H1 (cell line): ENCODE data around the gene LRRC49. TPM values are rescaled to one million over a fixed set of nuclear protein-coding genes. Genes with fewer than 3 reads are reported as not detected.

ENCODE experiments used
- CTCF ChIA-PET: fragments of 300-600 bp; sonication (Branson Sonifier 250); formaldehyde crosslinking; loops from one replicate; lab custom pipeline; 2021; ENCODE audit not compliant: partially characterized antibody; lab: Charles Lee
- POLR2A ChIA-PET: fragments of 300-600 bp; sonication (Branson Sonifier 250); formaldehyde crosslinking; loops from one replicate; lab custom pipeline; 2021; ENCODE audit warnings: inconsistent platforms; ENCODE audit not compliant: partially characterized antibody; lab: Charles Lee
- DNase-seq, 2 experiments: peaks; one replicate each; pipeline versions ENCODE4 v3.0.0 to v3.0.0-alpha.2; 2010 to 2022; ENCODE audit warnings: low spot score in 2 of 2, low read depth in 1 of 2, mixed read lengths in 1 of 2
- FAIRE-seq: peaks from 2 replicates; lab custom pipeline; 2011; peaks lifted over from hg19 to GRCh38; lab: Jason Lieb, UNC
- H2AFZ ChIP-seq: 2 replicates; pipeline ENCODE4 v1.8.1; 2012; ENCODE audit warnings: low read length, inconsistent platforms
- H2AK5ac ChIP-seq: 2 replicates; pipeline ENCODE4 v1.6.1; 2013; ENCODE audit warnings: low read depth, low read length
- H2BK120ac ChIP-seq: replicated peaks from 2 replicates; pipeline ENCODE3; 2013; ENCODE audit warnings: low read depth, low read length, inconsistent platforms
- H2BK12ac ChIP-seq: 2 replicates; pipeline ENCODE4 v1.6.1; 2013; ENCODE audit warnings: low read depth, low read length
- H2BK15ac ChIP-seq: 2 replicates; pipeline ENCODE4 v1.6.1; 2013; ENCODE audit warnings: low read length
- H2BK20ac ChIP-seq: 2 replicates; pipeline ENCODE4 v1.6.1; 2013; ENCODE audit warnings: low read length
- H2BK5ac ChIP-seq: 2 replicates; pipeline ENCODE4 v1.6.1; 2013; ENCODE audit warnings: low read depth, low read length
- H3K14ac ChIP-seq: 2 replicates; pipeline ENCODE4 v1.6.1; 2013; ENCODE audit warnings: inconsistent platforms; ENCODE audit not compliant: insufficient read length
- H3K18ac ChIP-seq: 2 replicates; pipeline ENCODE4 v1.6.1; 2013; ENCODE audit warnings: low read length; ENCODE audit errors: extremely low read depth
- H3K23ac ChIP-seq: 2 replicates; pipeline ENCODE4 v1.6.1; 2013; ENCODE audit warnings: inconsistent platforms; ENCODE audit not compliant: insufficient read length
- H3K23me2 ChIP-seq: 2 replicates; pipeline ENCODE4 v1.6.1; 2013; ENCODE audit warnings: low read depth, low read length
- H3K27ac ChIP-seq: 2 replicates; pipeline ENCODE4 v1.6.1; 2011; ENCODE audit warnings: low read depth, low read length, inconsistent platforms
- H3K27me3 ChIP-seq, 4 experiments: replicated peaks in 1 of 4; 1 replicate in 1 of 4; 2 replicates in 3 of 4; pipeline versions ENCODE4 v1.6.1 to v1.8.1; 2011 to 2013; ENCODE audit warnings: low read length in 3 of 4, mild to moderate bottlenecking in 3 of 4, inconsistent platforms in 2 of 4, mixed read lengths in 2 of 4, moderate library complexity in 1 of 4; ENCODE audit not compliant: control insufficient read depth in 3 of 4, insufficient read depth in 3 of 4; ENCODE audit errors: extremely low read depth in 1 of 4
- H3K36me3 ChIP-seq, 4 experiments: 2 replicates each; pipeline versions ENCODE4 v1.6.1 to v1.8.1; 2011 to 2013; ENCODE audit warnings: mild to moderate bottlenecking in 4 of 4, low read length in 3 of 4, moderate library complexity in 2 of 4, control low read depth in 1 of 4, inconsistent platforms in 1 of 4; ENCODE audit not compliant: insufficient read depth in 4 of 4, control insufficient read depth in 2 of 4
- H3K4ac ChIP-seq: replicated peaks from 2 replicates; pipeline ENCODE3; 2013; ENCODE audit warnings: low read length, low read depth, mixed read lengths, inconsistent platforms; ENCODE audit not compliant: insufficient read length
- H3K4me1 ChIP-seq, 4 experiments: replicated peaks in 1 of 4; 1 replicate in 1 of 4; 2 replicates in 3 of 4; pipeline versions ENCODE4 v1.6.1 to v1.8.1; 2011 to 2013; ENCODE audit warnings: low read length in 3 of 4, inconsistent platforms in 2 of 4, mixed read lengths in 1 of 4; ENCODE audit not compliant: insufficient read depth in 4 of 4, control insufficient read depth in 3 of 4
- H3K4me2 ChIP-seq, 2 experiments: 2 replicates each; pipeline versions ENCODE4 v1.6.1 to v1.8.1; 2011 to 2013; ENCODE audit warnings: low read depth in 2 of 2, low read length in 2 of 2, control low read depth in 1 of 2, inconsistent platforms in 1 of 2, mild to moderate bottlenecking in 1 of 2; ENCODE audit not compliant: insufficient read depth in 1 of 2
- H3K4me3 ChIP-seq, 4 experiments: fragments of 200-600, 300-600 bp in 1 of 4; sonication (generic), shearing (Covaris generic), sonication (Bioruptor Twin) in 1 of 4; 2 replicates each; pipeline versions ENCODE4 v1.5.1 to v1.8.1; 2011 to 2016; ENCODE audit warnings: low read length in 4 of 4, low read depth in 3 of 4, control low read depth in 2 of 4, inconsistent platforms in 2 of 4, mild to moderate bottlenecking in 2 of 4, mixed read lengths in 1 of 4, moderate library complexity in 1 of 4; ENCODE audit not compliant: insufficient read depth in 2 of 4; ENCODE audit errors: extremely low read depth in 1 of 4
- H3K56ac ChIP-seq: replicated peaks from 2 replicates; pipeline ENCODE3; 2013; ENCODE audit warnings: low read depth, mild to moderate bottlenecking, mixed read lengths, low read length, inconsistent platforms; ENCODE audit not compliant: insufficient read length
- H3K79me1 ChIP-seq: 2 replicates; pipeline ENCODE4 v1.6.1; 2013; ENCODE audit warnings: low read depth, low read length, control low read depth
- H3K79me2 ChIP-seq, 2 experiments: 2 replicates each; pipeline versions ENCODE4 v1.6.1 to v1.8.1; 2012 to 2013; ENCODE audit warnings: low read length in 2 of 2, mild to moderate bottlenecking in 2 of 2, inconsistent platforms in 1 of 2; ENCODE audit not compliant: insufficient read depth in 2 of 2, control insufficient read depth in 1 of 2
- H3K9ac ChIP-seq, 4 experiments: replicated peaks in 1 of 4; 1 replicate in 1 of 4; 2 replicates in 3 of 4; pipeline versions ENCODE4 v1.6.1 to v1.8.1; 2011 to 2013; ENCODE audit warnings: low read depth in 3 of 4, low read length in 3 of 4, control low read depth in 2 of 4, mild to moderate bottlenecking in 2 of 4, moderate library complexity in 2 of 4, inconsistent platforms in 1 of 4; ENCODE audit errors: extremely low read depth in 1 of 4
- H3K9me3 ChIP-seq, 2 experiments: 2 replicates each; pipeline versions ENCODE4 v1.6.1 to v1.8.1; 2012 to 2013; ENCODE audit warnings: mild to moderate bottlenecking in 2 of 2, moderate library complexity in 2 of 2, control low read depth in 1 of 2, inconsistent platforms in 1 of 2, low read depth in 1 of 2, low read length in 1 of 2, mixed read lengths in 1 of 2; ENCODE audit not compliant: insufficient read depth in 2 of 2
- H4K20me1 ChIP-seq, 2 experiments: replicated peaks in 1 of 2; 2 replicates each; pipeline versions ENCODE3 to v1.8.1; 2011 to 2013; ENCODE audit warnings: inconsistent platforms in 2 of 2, low read length in 2 of 2, mild to moderate bottlenecking in 1 of 2; ENCODE audit not compliant: insufficient read depth in 2 of 2, control insufficient read depth in 1 of 2
- H4K5ac ChIP-seq: 2 replicates; pipeline ENCODE4 v1.6.1; 2013; ENCODE audit warnings: low read length, low read depth, mixed read lengths, inconsistent platforms; ENCODE audit not compliant: insufficient read length
- H4K8ac ChIP-seq: 2 replicates; pipeline ENCODE4 v1.8.0; 2013; ENCODE audit warnings: mild to moderate bottlenecking, moderate library complexity, low read length, inconsistent platforms; ENCODE audit not compliant: insufficient read depth; ENCODE audit errors: extremely low read depth
- H4K91ac ChIP-seq: replicated peaks from 2 replicates; pipeline ENCODE3; 2013; ENCODE audit warnings: low read length, mixed read lengths, inconsistent platforms; ENCODE audit not compliant: insufficient read length
- EGR1 ChIP-seq: IDR thresholded peaks from 2 replicates; pipeline ENCODE4 v1.6.1; 2011; ENCODE audit warnings: low read depth, low read length, borderline replicate concordance
- RAD21 ChIP-seq, 2 experiments: IDR thresholded peaks in 1 of 2; conservative IDR thresholded peaks in 1 of 2; 2 replicates each; pipeline ENCODE4 v1.6.1; 2011; ENCODE audit warnings: low read depth in 2 of 2, low read length in 2 of 2, improper control_type of control experiment in 1 of 2, inconsistent platforms in 1 of 2, mild to moderate bottlenecking in 1 of 2, moderate library complexity in 1 of 2
- RNF2 ChIP-seq: fragments of 200-900, 300-1000 bp; sonication (generic); IDR thresholded peaks from 2 replicates; pipeline ENCODE4 v1.7.1; 2016; ENCODE audit warnings: borderline replicate concordance, low read depth, mild to moderate bottlenecking, antibody characterized with exemption, low read length; ENCODE audit not compliant: poor library complexity, severe bottlenecking; ENCODE audit errors: missing control alignments
- SIRT6 ChIP-seq: IDR thresholded peaks from one replicate; pipeline ENCODE4 v1.7.1; 2012; ENCODE audit warnings: low read length, inconsistent platforms
- WGBS, 2 experiments: shearing (Covaris generic) in 1 of 2; methylation state at CpG; one replicate each; pipeline versions ENCODE4 v1.1.6 to v1.1.7; 2013 to 2015; ENCODE audit warnings: low lambda C conversion rate in 2 of 2, mixed read lengths in 2 of 2, inconsistent platforms in 1 of 2, low coverage in 1 of 2, missing lambda C conversion rate in 1 of 2; ENCODE audit not compliant: insufficient replicate concordance in 2 of 2, insufficient coverage in 1 of 2, insufficient read length in 1 of 2; ENCODE audit errors: extremely low coverage in 1 of 2, missing lambda C conversion rate in 1 of 2; 5-methylcytosine and 5-hydroxymethylcytosine counted together
- polyA plus RNA-seq, 7 experiments: library from polyadenylated mRNA; depleted of rRNA in 3 of 7; stranded (reverse) in 5 of 7; unstranded in 2 of 7; fragments of >200 nt in 5 of 7; fragments of 200-250 nt in 2 of 7; gene quantifications; 1 replicate in 5 of 7; 2 replicates in 1 of 7; 4 replicates in 1 of 7; pipeline versions ENCODE4 v1.2.1 to v1.2.3, GENCODE V29; 2011 to 2013; ENCODE audit warnings: missing spikeins in 2 of 7, mixed read lengths in 2 of 7
- total RNA-seq: library from RNA; stranded (reverse); fragmentation: NEBNext Ultra II Directional; extraction: Animal tissue kit (Norgen Biotek cat#: 25700); gene quantifications from 2 replicates; pipeline ENCODE4 v1.2.1, GENCODE V29; 2021
- TF ChIP-seq, protein P1 (sequence below): IDR thresholded peaks from 2 replicates; pipeline ENCODE4 v1.6.1; 2012; ENCODE audit warnings: inconsistent platforms

Gene LRRC49
- total and polyA plus RNA-seq, 2 of the 8 experiments (the other 6 are each of a cell fraction or from before 2014, with no cell fraction given) = 5.0 to 10.4 TPM

DNA sequence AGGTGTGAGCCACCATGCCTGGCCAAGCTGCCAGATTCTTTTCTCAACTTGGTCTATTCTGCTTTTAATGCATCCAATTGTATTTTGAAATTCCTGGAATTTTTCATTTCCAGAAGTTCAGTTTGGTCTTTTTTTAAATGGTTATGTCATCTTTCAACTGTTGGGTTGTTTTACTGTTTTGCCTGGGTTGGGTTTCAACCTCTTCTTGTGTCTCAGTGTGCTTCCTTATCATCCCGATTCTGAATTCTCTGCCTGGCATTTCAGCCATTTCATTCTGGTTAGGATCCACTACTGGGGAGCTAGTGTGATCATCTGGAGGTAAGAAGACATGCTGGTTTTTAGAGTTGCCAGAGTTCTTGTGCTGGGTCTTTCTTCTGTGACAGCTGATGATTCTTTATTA is 61.5 kb downstream of the LRRC49 start:
- Histone ChIP-seq H3K23me2 (no peaks in the 10 kb centered on the region), H3K4me1 (no peaks in the 10 kb centered on the region), H2BK20ac (no peak overlapping the region), H3K4ac (no peak overlapping the region), H3K9ac (no peak overlapping the region), H3K79me2 (no peaks in the 10 kb centered on the region), H3K23ac (no peak overlapping the region), H3K18ac (no peak overlapping the region), H3K36me3 (no peaks in the 10 kb centered on the region), H4K20me1 (no peaks in the 10 kb centered on the region), H2BK12ac (no peak overlapping the region), H2AK5ac (no peak overlapping the region), H2AFZ (no peak overlapping the region), H3K4me3 (no peak overlapping the region), H3K79me1 (no peaks in the 10 kb centered on the region), H3K56ac (no peak overlapping the region), H3K14ac (no peak overlapping the region), H2BK15ac (no peak overlapping the region), H4K5ac (no peak overlapping the region), H2BK5ac (no peak overlapping the region), H3K27ac (no peak overlapping the region), H3K9me3 (no peaks in the 10 kb centered on the region), H4K91ac (no peak overlapping the region), H3K27me3 (no peaks in the 10 kb centered on the region), H3K4me2 (no peak overlapping the region), H2BK120ac (no peak overlapping the region), H4K8ac (no peak overlapping the region)
- ChIA-PET CTCF (no interaction called here), POLR2A (no interaction called here)
- no peak for TF ChIP-seq RNF2
- TF ChIP-seq, protein P1, sequence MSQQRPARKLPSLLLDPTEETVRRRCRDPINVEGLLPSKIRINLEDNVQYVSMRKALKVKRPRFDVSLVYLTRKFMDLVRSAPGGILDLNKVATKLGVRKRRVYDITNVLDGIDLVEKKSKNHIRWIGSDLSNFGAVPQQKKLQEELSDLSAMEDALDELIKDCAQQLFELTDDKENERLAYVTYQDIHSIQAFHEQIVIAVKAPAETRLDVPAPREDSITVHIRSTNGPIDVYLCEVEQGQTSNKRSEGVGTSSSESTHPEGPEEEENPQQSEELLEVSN = no peak
- no peak for TF ChIP-seq EGR1
- TF ChIP-seq SIRT6 = no peak
- no peak for TF ChIP-seq RAD21 (IDR thresholded peaks at IDR 0.05 in 1 of 2, conservative IDR thresholded peaks at IDR 0.05 in 1 of 2; ENCODE audit: low read depth in 2 of 2, low read length in 2 of 2)
- no peak for FAIRE-seq
- WGBS, 2 experiments = 100% methylated on average over 1 of the region's 1 CpG; no CpG with 5 or more reads in 1 of the 2 experiments
- no peak for DNase-seq
